GM12872 (cell line): Measurements from ENCODE around the gene NR3C2.

Source experiments
- TF ChIP-seq, protein P1 (sequence below): IDR thresholded peaks from 3 replicates; pipeline ENCODE4 v1.5.1; 2011; ENCODE audit warnings: low read depth, mild to moderate bottlenecking, low read length, moderate library complexity; ENCODE audit not compliant: insufficient read depth

NR3C2 gene

DNA sequence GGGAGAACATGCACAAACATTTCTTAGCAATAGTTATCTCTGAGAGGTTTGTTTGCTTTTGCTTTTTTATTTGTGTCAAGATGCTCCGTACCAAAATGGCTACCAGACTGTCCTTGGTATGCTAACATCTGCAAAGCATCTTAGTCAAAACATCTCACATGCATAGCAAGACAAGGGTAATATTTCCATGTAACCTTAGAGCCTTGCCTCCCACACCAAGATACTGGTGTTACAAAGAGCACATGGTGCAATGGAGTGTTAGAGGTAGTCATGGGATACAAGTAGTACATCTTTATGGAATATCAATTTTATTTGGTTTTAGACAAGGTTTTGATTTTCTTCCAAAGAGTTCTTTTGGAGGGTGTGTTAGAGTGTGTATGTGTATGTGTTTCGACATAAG, 109.7 kb downstream of the NR3C2 start:
- TF ChIP-seq, protein P1, sequence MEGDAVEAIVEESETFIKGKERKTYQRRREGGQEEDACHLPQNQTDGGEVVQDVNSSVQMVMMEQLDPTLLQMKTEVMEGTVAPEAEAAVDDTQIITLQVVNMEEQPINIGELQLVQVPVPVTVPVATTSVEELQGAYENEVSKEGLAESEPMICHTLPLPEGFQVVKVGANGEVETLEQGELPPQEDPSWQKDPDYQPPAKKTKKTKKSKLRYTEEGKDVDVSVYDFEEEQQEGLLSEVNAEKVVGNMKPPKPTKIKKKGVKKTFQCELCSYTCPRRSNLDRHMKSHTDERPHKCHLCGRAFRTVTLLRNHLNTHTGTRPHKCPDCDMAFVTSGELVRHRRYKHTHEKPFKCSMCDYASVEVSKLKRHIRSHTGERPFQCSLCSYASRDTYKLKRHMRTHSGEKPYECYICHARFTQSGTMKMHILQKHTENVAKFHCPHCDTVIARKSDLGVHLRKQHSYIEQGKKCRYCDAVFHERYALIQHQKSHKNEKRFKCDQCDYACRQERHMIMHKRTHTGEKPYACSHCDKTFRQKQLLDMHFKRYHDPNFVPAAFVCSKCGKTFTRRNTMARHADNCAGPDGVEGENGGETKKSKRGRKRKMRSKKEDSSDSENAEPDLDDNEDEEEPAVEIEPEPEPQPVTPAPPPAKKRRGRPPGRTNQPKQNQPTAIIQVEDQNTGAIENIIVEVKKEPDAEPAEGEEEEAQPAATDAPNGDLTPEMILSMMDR = no peak

DNA sequence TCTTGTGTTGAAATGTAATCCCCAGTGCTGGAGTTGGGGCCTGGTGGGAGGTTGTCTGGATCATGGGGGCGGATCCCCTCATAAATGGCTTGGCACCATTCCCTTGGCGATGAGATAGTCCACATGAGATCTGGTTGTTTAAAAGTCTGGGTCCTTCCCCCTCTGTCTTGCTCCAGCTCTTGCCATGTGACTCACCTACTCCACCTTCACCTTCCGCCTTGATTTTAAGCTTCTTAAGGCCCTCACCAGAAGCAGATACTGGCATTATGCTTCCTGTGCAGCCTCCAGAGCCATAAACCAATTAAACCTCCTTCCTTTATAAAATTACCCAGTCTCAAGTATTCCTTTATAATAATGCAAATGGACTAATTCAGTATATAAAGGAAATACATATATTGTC, 111.5 kb downstream of the NR3C2 start:
- TF ChIP-seq, protein P1 = no peak

DNA sequence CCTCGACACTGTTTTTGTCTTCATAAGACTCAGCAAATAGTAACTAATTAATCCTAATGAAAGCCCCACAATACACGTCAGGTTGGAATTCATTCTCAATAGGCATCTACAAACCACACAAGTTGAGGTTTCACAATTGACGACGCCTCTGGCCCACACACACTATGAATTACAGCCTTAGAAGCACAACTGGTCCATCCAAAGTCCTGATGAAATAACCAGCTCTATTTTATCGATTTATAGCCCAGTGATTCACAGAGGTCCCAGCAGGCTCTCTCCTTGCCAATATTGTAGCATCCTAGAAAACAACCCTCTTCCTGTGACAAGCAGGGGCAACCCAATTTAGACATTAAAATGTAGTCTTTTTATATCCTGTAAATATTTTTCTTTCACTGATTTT, 112.1 kb downstream of the NR3C2 start:
- TF ChIP-seq, protein P1 = no peak

DNA sequence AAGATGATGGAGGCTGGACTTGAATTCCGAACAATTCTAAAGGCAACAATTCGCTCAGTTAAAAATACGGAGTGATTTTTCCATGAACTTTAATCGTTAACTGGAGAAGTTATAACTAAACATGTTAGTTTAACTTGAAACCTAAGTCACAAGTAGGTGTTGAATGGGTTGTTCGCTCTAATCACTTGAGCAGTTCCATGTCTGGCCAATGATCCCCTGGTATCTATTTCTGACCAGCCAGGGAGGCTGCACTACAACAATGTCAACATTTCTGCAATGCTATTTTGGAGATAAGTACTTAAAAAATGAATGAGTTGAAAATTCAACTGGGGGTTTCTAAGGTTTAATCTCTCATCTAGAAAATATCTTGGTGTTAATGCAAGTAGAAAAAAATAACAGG, 112.5 kb downstream of the NR3C2 start:
- TF ChIP-seq, protein P1 = no peak

DNA sequence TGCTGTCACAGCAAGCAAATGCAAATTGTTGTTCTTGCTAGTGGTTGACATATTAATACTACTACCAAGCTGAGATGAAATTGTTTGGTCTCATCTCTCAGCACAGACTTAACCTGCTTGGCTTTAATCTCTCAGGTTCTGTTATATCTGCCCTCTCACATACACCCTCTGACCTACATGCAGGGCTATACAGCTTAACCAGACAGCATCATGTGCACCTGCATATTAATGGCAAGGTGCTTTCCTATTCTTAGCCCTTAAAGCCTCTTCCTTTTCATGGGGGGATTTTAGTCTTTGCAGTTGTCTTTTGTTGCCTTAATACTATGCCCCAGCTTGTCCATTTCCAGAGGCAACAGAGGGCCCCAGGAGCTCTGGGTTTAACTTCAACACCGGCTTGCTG, 114.5 kb downstream of the NR3C2 start:
- TF ChIP-seq, protein P1 = no peak

DNA sequence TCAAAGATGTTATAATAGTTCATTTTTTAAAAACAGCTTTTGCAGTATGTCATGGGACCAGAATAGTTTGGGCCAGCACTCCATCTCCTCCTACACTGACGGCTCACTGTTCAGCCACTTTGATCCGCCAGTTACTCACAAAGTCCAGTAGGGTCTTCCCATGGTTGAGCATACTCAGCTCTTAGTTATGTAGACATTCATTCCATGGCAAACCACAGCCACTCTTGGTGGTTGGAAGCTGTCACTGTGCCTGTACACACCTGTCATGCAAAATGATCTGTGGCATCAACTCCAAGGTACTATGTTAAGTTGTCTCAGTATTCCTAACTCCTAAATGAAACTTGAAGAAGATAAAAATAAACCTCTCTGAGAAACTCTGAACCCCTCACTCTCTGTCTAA, 127.2 kb downstream of the NR3C2 start:
- TF ChIP-seq, protein P1 = no peak

DNA sequence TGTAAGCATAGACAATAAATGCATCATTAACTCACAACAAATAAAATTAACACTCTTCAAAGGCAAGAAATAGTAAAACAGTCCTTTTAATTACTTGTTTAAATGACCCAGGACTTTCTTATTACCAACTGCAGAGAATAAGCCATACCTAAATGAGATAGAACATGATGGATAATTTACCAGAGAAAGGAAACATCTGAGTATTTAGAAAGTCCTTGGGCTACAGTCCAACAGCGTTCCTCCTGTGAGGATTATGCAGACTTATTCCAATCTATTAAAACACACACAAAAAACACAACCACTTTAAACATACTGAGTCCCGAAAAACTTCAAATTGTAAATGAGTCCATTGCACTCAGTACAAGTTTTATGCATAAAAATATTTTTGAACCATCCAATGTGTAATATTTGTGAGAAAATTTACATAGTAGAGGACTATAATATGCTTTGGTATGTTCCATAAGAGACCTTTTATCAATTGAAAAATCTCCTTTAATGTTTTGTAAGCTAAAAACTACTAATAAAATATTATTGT, 129.2 kb downstream of the NR3C2 start:
- TF ChIP-seq, protein P1 = no peak
